Keratinocyte (primary cell): ENCODE data around the gene CALY. TPM values are rescaled to one million over a fixed set of nuclear protein-coding genes. Genes with fewer than 3 reads are reported as not detected.

Experiments
- DNase-seq: peaks from one replicate; pipeline ENCODE4 v3.0.0-alpha.2; 2011; ENCODE audit warnings: low read depth, missing footprints, low spot score
- FAIRE-seq: peaks from 2 replicates; lab custom pipeline; 2011; peaks lifted over from hg19 to GRCh38; lab: Jason Lieb, UNC
- H2AFZ ChIP-seq: 2 replicates; pipeline ENCODE4 v1.6.0; 2012; ENCODE audit warnings: low read length, control low read depth, inconsistent platforms; ENCODE audit not compliant: control insufficient read depth
- H3K27ac ChIP-seq: 2 replicates; pipeline ENCODE4 v1.5.1; 2011; ENCODE audit warnings: low read length; ENCODE audit not compliant: control insufficient read depth, insufficient read depth
- H3K27me3 ChIP-seq: 3 replicates; pipeline ENCODE4 v1.6.0; 2011; ENCODE audit warnings: low read length; ENCODE audit not compliant: control insufficient read depth, insufficient read depth; ENCODE audit errors: extremely low read depth
- H3K36me3 ChIP-seq, 2 experiments: 2 replicates in 1 of 2; 3 replicates in 1 of 2; pipeline ENCODE4 v1.5.1; 2011; ENCODE audit warnings: low read length in 2 of 2, mild to moderate bottlenecking in 1 of 2; ENCODE audit not compliant: control insufficient read depth in 2 of 2, insufficient read depth in 2 of 2; ENCODE audit errors: extremely low read depth in 1 of 2
- H3K4me1 ChIP-seq: 3 replicates; pipeline ENCODE4 v1.5.1; 2011; ENCODE audit warnings: low read length; ENCODE audit not compliant: control insufficient read depth, insufficient read depth; ENCODE audit errors: extremely low read depth
- H3K4me2 ChIP-seq: 3 replicates; pipeline ENCODE4 v1.6.0; 2011; ENCODE audit warnings: low read depth, low read length; ENCODE audit not compliant: control insufficient read depth, insufficient read depth; ENCODE audit errors: extremely low read depth
- H3K4me3 ChIP-seq, 3 experiments: fragments of 200-600 bp in 1 of 3; sonication (generic) in 1 of 3; 2 replicates in 2 of 3; 3 replicates in 1 of 3; pipeline ENCODE4 v1.5.1; 2011 to 2016; ENCODE audit warnings: low read length in 3 of 3, mild to moderate bottlenecking in 3 of 3, control low read depth in 2 of 3, inconsistent platforms in 1 of 3, low read depth in 1 of 3, mixed read lengths in 1 of 3, mixed run types in 1 of 3, moderate library complexity in 1 of 3; ENCODE audit not compliant: control insufficient read depth in 2 of 3, insufficient read depth in 2 of 3; ENCODE audit errors: extremely low read depth in 1 of 3
- H3K79me2 ChIP-seq: 2 replicates; pipeline ENCODE4 v1.6.0; 2012; ENCODE audit warnings: low read length; ENCODE audit not compliant: control insufficient read depth, insufficient read depth
- H3K9ac ChIP-seq: 3 replicates; pipeline ENCODE4 v1.6.0; 2011; ENCODE audit warnings: low read length; ENCODE audit not compliant: control insufficient read depth, insufficient read depth; ENCODE audit errors: extremely low read depth
- H3K9me1 ChIP-seq: 3 replicates; pipeline ENCODE4 v1.6.0; 2011; ENCODE audit warnings: low read length; ENCODE audit not compliant: control insufficient read depth, insufficient read depth; ENCODE audit errors: extremely low read depth
- H3K9me3 ChIP-seq: 2 replicates; pipeline ENCODE4 v1.5.1; 2012; ENCODE audit warnings: low read depth, low read length; ENCODE audit not compliant: control insufficient read depth
- H4K20me1 ChIP-seq: 3 replicates; pipeline ENCODE4 v1.6.0; 2011; ENCODE audit warnings: low read length; ENCODE audit not compliant: control insufficient read depth, insufficient read depth; ENCODE audit errors: extremely low read depth
- EZH2 ChIP-seq: IDR thresholded peaks from one replicate; pipeline ENCODE4 v1.6.1; 2012; ENCODE audit warnings: inconsistent platforms, mild to moderate bottlenecking, low read length, moderate library complexity
- dilution Hi-C: fragments of 300-500 bp; cut with MboI; formaldehyde crosslinking; loops from one replicate; pipeline ENCODE4 v1.7.0; 2020; ENCODE audit warnings: low sequenced_read_pairs; ENCODE audit not compliant: extremely low pct_ligation_motif_present
- polyA plus RNA-seq, 5 experiments: library from polyadenylated mRNA; depleted of rRNA in 3 of 5; stranded (reverse) in 3 of 5; stranded (forward) in 1 of 5; unstranded in 1 of 5; fragments of >200 nt; gene quantifications; 1 replicate in 1 of 5; 2 replicates in 3 of 5; 3 replicates in 1 of 5; pipeline versions ENCODE4 v1.2.1 to v1.2.3, GENCODE V29; 2011 to 2012; ENCODE audit warnings: missing spikeins in 2 of 5, low read depth in 1 of 5, low replicate concordance in 1 of 5
- TF ChIP-seq, protein P1 (sequence below), 3 experiments: IDR thresholded peaks in 1 of 3; conservative IDR thresholded peaks in 1 of 3; optimal IDR thresholded peaks in 1 of 3; 2 replicates in 2 of 3; 3 replicates in 1 of 3; pipeline versions ENCODE3 to v1.5.1; 2011; ENCODE audit warnings: low read length in 3 of 3, mild to moderate bottlenecking in 3 of 3, moderate library complexity in 2 of 3, control low read depth in 1 of 3, inconsistent platforms in 1 of 3; ENCODE audit not compliant: insufficient read depth in 2 of 3; ENCODE audit errors: extremely low read depth in 1 of 3

CALY gene
- polyA plus RNA-seq, 1 donor (not counting 4 experiments of a cell fraction or from before 2014, with no cell fraction given) = not detected

DNA sequence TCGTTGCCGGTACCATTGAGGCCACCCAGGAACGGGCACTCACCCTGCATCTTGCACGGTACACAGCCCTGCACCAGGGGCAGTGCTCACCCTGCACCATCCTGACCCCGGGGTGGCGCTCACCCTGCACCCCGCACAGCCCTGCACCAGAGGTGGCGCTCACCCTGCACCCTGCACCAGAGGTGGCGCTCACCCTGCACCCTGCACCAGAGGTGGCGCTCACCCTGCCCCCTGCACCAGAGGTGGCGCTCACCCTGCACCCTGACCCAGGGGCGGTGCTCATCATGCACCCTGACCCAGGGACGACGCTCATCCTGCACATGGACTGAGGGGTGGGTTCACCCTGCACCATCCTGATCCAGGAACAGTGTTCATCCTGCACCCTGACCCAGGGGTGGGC lies 34.5 kb downstream of the CALY start:
- Histone ChIP-seq H3K27me3 (no peaks in the 10 kb centered on the region), H3K4me2 (no peak overlapping the region), H3K36me3 (peaks cover 28 to 30% of the 10 kb centered on the region in 2 experiments), H4K20me1 (peaks cover 3% of the 10 kb centered on the region), H3K9ac (no peak overlapping the region), H3K79me2 (peaks cover 46% of the 10 kb centered on the region), H3K27ac (no peak overlapping the region), H3K9me1 (peaks cover 2% of the 10 kb centered on the region), H3K4me1 (peaks cover 3% of the 10 kb centered on the region), H3K4me3 (no peak overlapping the region), H3K9me3 (no peaks in the 10 kb centered on the region), H2AFZ (no peak overlapping the region)
- dilution Hi-C loops = no loop called here
- TF ChIP-seq, protein P1, sequence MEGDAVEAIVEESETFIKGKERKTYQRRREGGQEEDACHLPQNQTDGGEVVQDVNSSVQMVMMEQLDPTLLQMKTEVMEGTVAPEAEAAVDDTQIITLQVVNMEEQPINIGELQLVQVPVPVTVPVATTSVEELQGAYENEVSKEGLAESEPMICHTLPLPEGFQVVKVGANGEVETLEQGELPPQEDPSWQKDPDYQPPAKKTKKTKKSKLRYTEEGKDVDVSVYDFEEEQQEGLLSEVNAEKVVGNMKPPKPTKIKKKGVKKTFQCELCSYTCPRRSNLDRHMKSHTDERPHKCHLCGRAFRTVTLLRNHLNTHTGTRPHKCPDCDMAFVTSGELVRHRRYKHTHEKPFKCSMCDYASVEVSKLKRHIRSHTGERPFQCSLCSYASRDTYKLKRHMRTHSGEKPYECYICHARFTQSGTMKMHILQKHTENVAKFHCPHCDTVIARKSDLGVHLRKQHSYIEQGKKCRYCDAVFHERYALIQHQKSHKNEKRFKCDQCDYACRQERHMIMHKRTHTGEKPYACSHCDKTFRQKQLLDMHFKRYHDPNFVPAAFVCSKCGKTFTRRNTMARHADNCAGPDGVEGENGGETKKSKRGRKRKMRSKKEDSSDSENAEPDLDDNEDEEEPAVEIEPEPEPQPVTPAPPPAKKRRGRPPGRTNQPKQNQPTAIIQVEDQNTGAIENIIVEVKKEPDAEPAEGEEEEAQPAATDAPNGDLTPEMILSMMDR (optimal IDR thresholded peaks at IDR 0.05 in 1 of 3, IDR thresholded peaks at IDR 0.05 in 1 of 3, conservative IDR thresholded peaks at IDR 0.05 in 1 of 3; ENCODE audit: extremely low read depth in 1 of 3, insufficient read depth in 2 of 3, low read length in 3 of 3) = no peak
- no peak for TF ChIP-seq EZH2
- DNase-seq (no peak), FAIRE-seq (no peak)

DNA sequence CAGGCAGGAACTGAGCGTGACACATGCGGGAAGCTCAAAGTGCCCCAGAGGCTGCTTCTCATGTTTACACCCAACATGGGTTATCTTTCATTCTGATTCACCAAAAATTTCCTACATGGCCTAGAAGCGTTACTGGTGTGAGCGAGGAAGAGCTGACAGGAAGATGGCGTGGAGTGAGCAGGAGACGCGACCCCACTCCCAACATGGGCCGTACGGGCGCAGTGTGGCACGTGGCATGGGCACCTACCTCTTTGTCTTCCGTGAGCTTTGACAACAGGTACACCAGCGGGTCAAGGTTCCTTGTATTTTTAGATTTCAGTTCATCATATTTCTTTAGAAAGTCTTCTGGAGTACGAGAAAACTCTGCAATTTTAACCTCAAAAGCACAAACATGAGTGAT lies 37.0 kb downstream of the CALY start:
- Histone ChIP-seq H3K9me1 (no peaks in the 10 kb centered on the region), H4K20me1 (no peaks in the 10 kb centered on the region), H3K36me3 (peaks cover 30 to 34% of the 10 kb centered on the region in 2 experiments), H3K4me1 (no peaks in the 10 kb centered on the region), H2AFZ (no peak overlapping the region), H3K9me3 (no peaks in the 10 kb centered on the region), H3K4me3 (no peak overlapping the region), H3K79me2 (peaks cover 21% of the 10 kb centered on the region), H3K27me3 (no peaks in the 10 kb centered on the region), H3K9ac (no peak overlapping the region), H3K27ac (no peak overlapping the region), H3K4me2 (no peak overlapping the region)
- TF ChIP-seq, protein P1 (optimal IDR thresholded peaks at IDR 0.05 in 1 of 3, IDR thresholded peaks at IDR 0.05 in 1 of 3, conservative IDR thresholded peaks at IDR 0.05 in 1 of 3; ENCODE audit: extremely low read depth in 1 of 3, insufficient read depth in 2 of 3, low read length in 3 of 3) = no peak
- TF ChIP-seq EZH2 = no peak
- no peak for DNase-seq
- no peak for FAIRE-seq
- dilution Hi-C loops = no loop called here
